Measurements from ENCODE around the gene NOL6.
"Not testable (repeated sequence)": the region's sequence is repeated elsewhere in the genome, so short reads cannot be mapped to it uniquely, and the experiment has no call there.

Gene NOL6

GRCh38 chr9:33431420-33431819 lies 42.3 kb downstream of the NOL6 start:
- no peak for DNase-seq

GRCh38 chr9:33430942-33431341 lies 42.8 kb downstream of the NOL6 start:
- no peak for DNase-seq

- DNase-seq = no peak
Measured at GRCh38 chr9:33429256-33429985, 44.3 kb downstream of the NOL6 start.

- no peak for DNase-seq
Measured at GRCh38 chr9:33426843-33427293, 46.9 kb downstream of the NOL6 start.

GRCh38 chr9:33425128-33425533 lies 48.6 kb downstream of the NOL6 start:
- DNase-seq = no peak

GRCh38 chr9:33424492-33424891 lies 49.2 kb downstream of the NOL6 start:
- not testable (repeated sequence) for DNase-seq

GRCh38 chr9:33424043-33424442 lies 49.7 kb downstream of the NOL6 start:
- not testable (repeated sequence) for DNase-seq

- DNase-seq = no peak
Measured at GRCh38 chr9:33419708-33420303, 53.9 kb downstream of the NOL6 start.

GRCh38 chr9:33418090-33418489 lies 55.6 kb downstream of the NOL6 start:
- DNase-seq = no peak

- DNase-seq = peak; percentile 46
Measured at GRCh38 chr9:33416996-33417395, 56.7 kb downstream of the NOL6 start.

GRCh38 chr9:33415501-33416038 lies 58.2 kb downstream of the NOL6 start:
- DNase-seq = peak; percentile 84

GRCh38 chr9:33414889-33415500 lies 58.7 kb downstream of the NOL6 start:
- DNase-seq = no peak

GRCh38 chr9:33414268-33414667 lies 59.5 kb downstream of the NOL6 start:
- no peak for DNase-seq

Measured in activated CD8-positive, alpha-beta memory T cell treated with anti-CD3 and anti-CD28 coated beads, Interleukin-2, amount 50 U/mL, for 4 hours (primary cell).